Neural crest cell (in vitro differentiated cells): ENCODE data around the gene DOCK3. TPM values are rescaled to one million over a fixed set of nuclear protein-coding genes. Genes with fewer than 3 reads are reported as not detected.
A peak's percentile ranks its signal among the peaks of the same experiment; 100 is the strongest.
"Not testable (repeated sequence)": the region's sequence is repeated elsewhere in the genome, so short reads cannot be mapped to it uniquely, and the experiment has no call there.

Experiments
- DNase-seq: peaks from one replicate; pipeline ENCODE4 v3.0.0; 2021; ENCODE audit warnings: low read depth, mixed read lengths, low spot score
- H3K27ac Mint-ChIP-seq: one replicate; pipeline ENCODE4 v1.8.0; 2021; ENCODE audit warnings: mild to moderate bottlenecking, mixed read lengths; ENCODE audit not compliant: unreplicated experiment
- H3K27me3 Mint-ChIP-seq: 2 replicates; pipeline ENCODE4 v1.8.0; 2021; ENCODE audit warnings: low read depth, mild to moderate bottlenecking, mixed read lengths
- H3K36me3 Mint-ChIP-seq: 2 replicates; pipeline ENCODE4 v1.8.0; 2021; ENCODE audit warnings: low read depth, mild to moderate bottlenecking, mixed read lengths
- H3K4me1 Mint-ChIP-seq: 2 replicates; pipeline ENCODE4 v1.8.0; 2021; ENCODE audit warnings: mixed read lengths
- H3K4me3 Mint-ChIP-seq: one replicate; pipeline ENCODE4 v1.8.0; 2021; ENCODE audit warnings: mild to moderate bottlenecking, mixed read lengths
- H3K9me3 Mint-ChIP-seq: 2 replicates; pipeline ENCODE4 v1.8.0; 2021; ENCODE audit warnings: mixed read lengths
- CTCF ChIP-seq: fragments of 200-600 bp; sonication (generic); conservative IDR thresholded peaks from 2 replicates; pipeline ENCODE4 v1.5.0; 2021; ENCODE audit warnings: antibody characterized with exemption, mild to moderate bottlenecking
- total RNA-seq: library from RNA; stranded (reverse); gene quantifications from 2 replicates; pipeline ENCODE4 v1.2.1, GENCODE V29; 2021

The DOCK3 gene
- total RNA-seq, 1 donor from 2014 or later = 5.0 TPM

GRCh38 chr3:50873376-50874157 lies 198.8 kb downstream of the DOCK3 start:
- peaks cover 12% of the 10 kb centered on the region for H3K36me3 Mint-ChIP-seq
- H3K27ac Mint-ChIP-seq = no peak overlapping the region
- peaks cover 10% of the 10 kb centered on the region for H3K4me1 Mint-ChIP-seq
- no peaks in the 10 kb centered on the region for H3K27me3 Mint-ChIP-seq
- TF ChIP-seq CTCF = no peak
- H3K9me3 Mint-ChIP-seq = peaks cover 8% of the 10 kb centered on the region
- H3K4me3 Mint-ChIP-seq = no peak overlapping the region
- DNase-seq = no peak

GRCh38 chr3:50874876-50875275 lies 200.1 kb downstream of the DOCK3 start:
- H3K27me3 Mint-ChIP-seq, H3K4me3 Mint-ChIP-seq, H3K9me3 Mint-ChIP-seq, H3K27ac Mint-ChIP-seq, DNase-seq, H3K4me1 Mint-ChIP-seq: not testable (repeated sequence)
- H3K36me3 Mint-ChIP-seq = peaks cover 12% of the 10 kb centered on the region

GRCh38 chr3:50876947-50877346 lies 202.2 kb downstream of the DOCK3 start:
- no peak for DNase-seq
- no peak for TF ChIP-seq CTCF
- H3K27ac Mint-ChIP-seq = no peak overlapping the region
- H3K27me3 Mint-ChIP-seq = no peaks in the 10 kb centered on the region
- H3K9me3 Mint-ChIP-seq = peaks cover 2% of the 10 kb centered on the region
- H3K4me1 Mint-ChIP-seq = peaks cover 10% of the 10 kb centered on the region
- peaks cover 2% of the 10 kb centered on the region for H3K36me3 Mint-ChIP-seq
- H3K4me3 Mint-ChIP-seq = no peak overlapping the region

GRCh38 chr3:50882733-50883132 lies 208.0 kb downstream of the DOCK3 start:
- not testable (repeated sequence) for H3K36me3 Mint-ChIP-seq, H3K9me3 Mint-ChIP-seq, H3K27me3 Mint-ChIP-seq, H3K27ac Mint-ChIP-seq, H3K4me1 Mint-ChIP-seq, DNase-seq, H3K4me3 Mint-ChIP-seq

GRCh38 chr3:50883755-50884154 lies 209.0 kb downstream of the DOCK3 start:
- Mint-ChIP-seq H3K9me3 (no peaks in the 10 kb centered on the region), H3K4me1 (no peaks in the 10 kb centered on the region), H3K4me3 (no peak overlapping the region), H3K27ac (no peak overlapping the region), H3K27me3 (no peaks in the 10 kb centered on the region), H3K36me3 (no peaks in the 10 kb centered on the region)
- TF ChIP-seq CTCF = no peak
- DNase-seq = no peak

- no peak overlapping the region for H3K27ac Mint-ChIP-seq
- DNase-seq = no peak
- H3K9me3 Mint-ChIP-seq = no peaks in the 10 kb centered on the region
- no peaks in the 10 kb centered on the region for H3K27me3 Mint-ChIP-seq
- no peaks in the 10 kb centered on the region for H3K4me1 Mint-ChIP-seq
- peak; percentile 49 for TF ChIP-seq CTCF
- H3K4me3 Mint-ChIP-seq = no peak overlapping the region
- H3K36me3 Mint-ChIP-seq = no peaks in the 10 kb centered on the region
Observed at GRCh38 chr3:50885070-50885850, 210.5 kb downstream of the DOCK3 start.
